DND-41 (cell line): ENCODE data around the gene VSTM2B.
"Not testable (repeated sequence)": the region's sequence is repeated elsewhere in the genome, so short reads cannot be mapped to it uniquely, and the experiment has no call there.

ENCODE experiments used
- ATAC-seq: fragments of 200-7000 bp; cut with Tn5 transposase; 3 replicates; pipeline ENCODE4 v1.9.1; 2021; ENCODE audit warnings: low read depth; ENCODE audit not compliant: insufficient read depth
- DNase-seq: peaks from one replicate; pipeline ENCODE4 v3.0.0-alpha.2; 2020
- H2AFZ ChIP-seq: 2 replicates; pipeline ENCODE4 v1.6.0; 2012; ENCODE audit warnings: low read depth, low read length
- H3K27ac ChIP-seq: 2 replicates; pipeline ENCODE4 v1.5.1; 2012; ENCODE audit warnings: low read length, inconsistent platforms
- H3K27me3 ChIP-seq: fragments of 200-600 bp; sonication (generic); 2 replicates; pipeline ENCODE4 v1.6.0; 2012; ENCODE audit warnings: low read length, mild to moderate bottlenecking, inconsistent platforms; ENCODE audit not compliant: insufficient read depth, poor library complexity
- H3K36me3 ChIP-seq: 2 replicates; pipeline ENCODE4 v1.5.1; 2012; ENCODE audit warnings: low read length, inconsistent platforms; ENCODE audit not compliant: insufficient read depth
- H3K4me1 ChIP-seq: 2 replicates; pipeline ENCODE4 v1.5.1; 2012; ENCODE audit warnings: mild to moderate bottlenecking, low read length; ENCODE audit not compliant: insufficient read depth
- H3K4me2 ChIP-seq: 2 replicates; pipeline ENCODE4 v1.6.0; 2012; ENCODE audit warnings: mild to moderate bottlenecking, moderate library complexity, low read length, inconsistent platforms; ENCODE audit not compliant: insufficient read depth
- H3K4me3 ChIP-seq, 2 experiments: fragments of 200-600 bp in 1 of 2; shearing (Covaris generic) in 1 of 2; 2 replicates each; pipeline ENCODE4 v1.5.1; 2012 to 2016; ENCODE audit warnings: inconsistent platforms in 2 of 2, low read length in 2 of 2, mild to moderate bottlenecking in 2 of 2, low read depth in 1 of 2, moderate library complexity in 1 of 2
- H3K79me2 ChIP-seq: 2 replicates; pipeline ENCODE4 v1.6.0; 2012; ENCODE audit warnings: low read length, inconsistent platforms; ENCODE audit not compliant: insufficient read depth
- H3K9ac ChIP-seq: 2 replicates; pipeline ENCODE4 v1.6.0; 2012; ENCODE audit warnings: low read depth, mild to moderate bottlenecking, inconsistent platforms, low read length, moderate library complexity
- H3K9me3 ChIP-seq: 2 replicates; pipeline ENCODE4 v1.5.1; 2012; ENCODE audit warnings: low read length, moderate library complexity, mild to moderate bottlenecking, inconsistent platforms; ENCODE audit not compliant: insufficient read depth, severe bottlenecking
- H4K20me1 ChIP-seq: 2 replicates; pipeline ENCODE4 v1.6.0; 2012; ENCODE audit warnings: low read length; ENCODE audit not compliant: insufficient read depth
- CTCF ChIP-seq: IDR thresholded peaks from 2 replicates; pipeline ENCODE4 v1.5.1; 2012; ENCODE audit warnings: borderline replicate concordance, low read length, moderate library complexity, mild to moderate bottlenecking; ENCODE audit not compliant: poor library complexity, severe bottlenecking; ENCODE audit errors: extremely low read depth
- EZH2 ChIP-seq: IDR thresholded peaks from 3 replicates; pipeline ENCODE4 v1.6.1; 2012; ENCODE audit warnings: borderline replicate concordance, low read depth, mild to moderate bottlenecking, moderate library complexity, low read length, inconsistent platforms; ENCODE audit not compliant: severe bottlenecking

VSTM2B gene

GRCh38 chr19:29552454-29553280 is 26.9 kb downstream of the VSTM2B start:
- Histone ChIP-seq H3K9ac (no peak overlapping the region), H2AFZ (no peak overlapping the region)

GRCh38 chr19:29554149-29554548 is 28.4 kb downstream of the VSTM2B start:
- no peak overlapping the region for H3K9ac ChIP-seq
- no peak for DNase-seq
- no peaks in the 10 kb centered on the region for H3K27me3 ChIP-seq
- no peaks in the 10 kb centered on the region for H3K36me3 ChIP-seq
- H3K4me3 ChIP-seq: no peak overlapping the region
- no peak for ATAC-seq
- TF ChIP-seq CTCF: no peak
- no peak for TF ChIP-seq EZH2
- no peaks in the 10 kb centered on the region for H3K4me1 ChIP-seq
- H4K20me1 ChIP-seq: no peaks in the 10 kb centered on the region
- H3K4me2 ChIP-seq: no peak overlapping the region
- H3K79me2 ChIP-seq: no peaks in the 10 kb centered on the region
- peaks cover 3% of the 10 kb centered on the region for H3K9me3 ChIP-seq
- no peak overlapping the region for H3K27ac ChIP-seq
- no peak overlapping the region for H2AFZ ChIP-seq

More at GRCh38 chr19:29552454-29553280, 26.9 kb downstream of the VSTM2B start:
- Histone ChIP-seq H3K79me2 (no peaks in the 10 kb centered on the region), H3K4me2 (no peak overlapping the region), H4K20me1 (no peaks in the 10 kb centered on the region), H3K27ac (no peak overlapping the region), H3K36me3 (no peaks in the 10 kb centered on the region), H3K4me3 (no peak overlapping the region), H3K4me1 (no peaks in the 10 kb centered on the region), H3K9me3 (peaks cover 3% of the 10 kb centered on the region), H3K27me3 (no peaks in the 10 kb centered on the region)
- DNase-seq: no peak
- TF ChIP-seq CTCF: no peak
- no peak for TF ChIP-seq EZH2
- ATAC-seq: no peak

- not testable (repeated sequence) for H3K4me3 ChIP-seq, H3K9me3 ChIP-seq, H3K79me2 ChIP-seq, H3K4me1 ChIP-seq, H2AFZ ChIP-seq, H3K27ac ChIP-seq, H3K4me2 ChIP-seq, H4K20me1 ChIP-seq, H3K36me3 ChIP-seq, DNase-seq, H3K27me3 ChIP-seq, ATAC-seq, H3K9ac ChIP-seq
Measured at GRCh38 chr19:29559110-29559509, 33.3 kb downstream of the VSTM2B start.

GRCh38 chr19:29559743-29560142 is 33.9 kb downstream of the VSTM2B start:
- Histone ChIP-seq H3K79me2 (no peaks in the 10 kb centered on the region), H3K27me3 (peaks cover 2% of the 10 kb centered on the region), H3K4me1 (no peaks in the 10 kb centered on the region), H3K36me3 (no peaks in the 10 kb centered on the region), H3K4me2 (no peak overlapping the region), H3K9me3 (no peaks in the 10 kb centered on the region), H3K4me3 (no peak overlapping the region), H2AFZ (no peak overlapping the region), H3K9ac (no peak overlapping the region), H3K27ac (no peak overlapping the region), H4K20me1 (no peaks in the 10 kb centered on the region)
- no peak for DNase-seq
- TF ChIP-seq CTCF: no peak
- TF ChIP-seq EZH2: no peak
- no peak for ATAC-seq
